Kidney tubule cell (primary cell): ENCODE measurements around the gene HHATL.

ENCODE experiments used
- DNase-seq: peaks from one replicate; pipeline ENCODE4 v3.0.0-alpha.2; 2018; ENCODE audit warnings: low spot score

HHATL gene

GRCh38 chr3:42712688-42713372, 10.2 kb upstream of the HHATL start:
- no peak for DNase-seq

GRCh38 chr3:42712344-42712648, 9.7 kb upstream of the HHATL start:
- DNase-seq = no peak

- DNase-seq = no peak
These were observed 9.1 kb upstream of the HHATL start for GRCh38 chr3:42711491-42712343.

- no peak for DNase-seq
These were observed 7.9 kb upstream of the HHATL start for GRCh38 chr3:42710323-42711021.

- DNase-seq = no peak
These were observed 7.0 kb upstream of the HHATL start for GRCh38 chr3:42709621-42710020.

GRCh38 chr3:42708611-42709151, 6.1 kb upstream of the HHATL start:
- no peak for DNase-seq

- no peak for DNase-seq
These were observed 5.2 kb upstream of the HHATL start for GRCh38 chr3:42707620-42708355.

GRCh38 chr3:42706721-42707619, 4.4 kb upstream of the HHATL start:
- DNase-seq = no peak

GRCh38 chr3:42705962-42706585, 3.5 kb upstream of the HHATL start:
- DNase-seq = no peak

GRCh38 chr3:42705058-42705767, 2.6 kb upstream of the HHATL start:
- no peak for DNase-seq

GRCh38 chr3:42704136-42704841, 1.7 kb upstream of the HHATL start:
- DNase-seq = no peak

- no peak for DNase-seq
These were observed 1.1 kb upstream of the HHATL start for GRCh38 chr3:42703695-42704025.

- DNase-seq = no peak
These were observed 540 bp upstream of the HHATL start for GRCh38 chr3:42702982-42703694.

- peak; percentile 63 for DNase-seq
These were observed 1.1 kb downstream of the HHATL start for GRCh38 chr3:42701371-42702065.

- DNase-seq = no peak
These were observed 2.0 kb downstream of the HHATL start for GRCh38 chr3:42700366-42701288.

GRCh38 chr3:42699511-42699971, 3.1 kb downstream of the HHATL start:
- no peak for DNase-seq

- DNase-seq = no peak
These were observed 3.7 kb downstream of the HHATL start for GRCh38 chr3:42698911-42699230.
